Neural cell (in vitro differentiated cells): ENCODE measurements around the gene MTF2.

ENCODE experiments used
- EZH2 ChIP-seq: fragments of 200-600, 300-800 bp; shearing (Covaris generic), sonication (generic); IDR thresholded peaks from 2 replicates; pipeline ENCODE4 v1.6.1; 2014; ENCODE audit warnings: antibody characterized with exemption, low read length, borderline replicate concordance, mild to moderate bottlenecking; ENCODE audit not compliant: insufficient read depth, poor library complexity, severe bottlenecking
- MXI1 ChIP-seq: fragments of 450-650 bp; conservative IDR thresholded peaks from 2 replicates; pipeline ENCODE4 v1.6.1; 2014; ENCODE audit warnings: antibody characterized with exemption, mild to moderate bottlenecking; ENCODE audit not compliant: poor library complexity, severe bottlenecking
- POLR2AphosphoS5 ChIP-seq: IDR thresholded peaks from 2 replicates; pipeline ENCODE4 v1.6.1; 2012
- REST ChIP-seq: IDR thresholded peaks from 2 replicates; pipeline ENCODE4 v1.6.1; 2012; ENCODE audit warnings: borderline replicate concordance
- TAF1 ChIP-seq: IDR thresholded peaks from 2 replicates; pipeline ENCODE4 v1.6.1; 2012; ENCODE audit warnings: low read depth
- TF ChIP-seq, protein P1 (sequence below): fragments of 450-650 bp; IDR thresholded peaks from 2 replicates; pipeline ENCODE4 v1.5.1; 2014; ENCODE audit warnings: antibody characterized with exemption, mild to moderate bottlenecking, moderate library complexity; ENCODE audit not compliant: poor library complexity, severe bottlenecking

DNA sequence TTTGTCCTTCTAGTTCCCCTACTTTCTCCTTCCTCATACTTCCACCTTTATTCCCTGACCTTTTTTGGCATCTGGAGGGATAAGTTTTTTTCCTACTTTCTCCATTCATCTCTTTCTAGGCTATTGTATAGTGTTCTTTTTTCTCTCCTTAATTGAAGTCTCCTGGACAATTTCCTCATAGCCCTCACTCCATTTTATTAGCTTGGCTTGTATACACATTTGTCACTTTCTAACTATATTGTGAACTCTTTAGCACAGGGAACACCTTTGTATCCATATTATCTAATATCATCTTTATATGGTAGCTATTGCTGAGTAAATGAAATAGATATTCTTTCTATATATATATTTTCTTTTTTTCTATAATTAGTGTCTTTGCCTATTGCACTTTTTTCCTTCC lies 53.6 kb downstream of the MTF2 start:
- TF ChIP-seq, protein P1, sequence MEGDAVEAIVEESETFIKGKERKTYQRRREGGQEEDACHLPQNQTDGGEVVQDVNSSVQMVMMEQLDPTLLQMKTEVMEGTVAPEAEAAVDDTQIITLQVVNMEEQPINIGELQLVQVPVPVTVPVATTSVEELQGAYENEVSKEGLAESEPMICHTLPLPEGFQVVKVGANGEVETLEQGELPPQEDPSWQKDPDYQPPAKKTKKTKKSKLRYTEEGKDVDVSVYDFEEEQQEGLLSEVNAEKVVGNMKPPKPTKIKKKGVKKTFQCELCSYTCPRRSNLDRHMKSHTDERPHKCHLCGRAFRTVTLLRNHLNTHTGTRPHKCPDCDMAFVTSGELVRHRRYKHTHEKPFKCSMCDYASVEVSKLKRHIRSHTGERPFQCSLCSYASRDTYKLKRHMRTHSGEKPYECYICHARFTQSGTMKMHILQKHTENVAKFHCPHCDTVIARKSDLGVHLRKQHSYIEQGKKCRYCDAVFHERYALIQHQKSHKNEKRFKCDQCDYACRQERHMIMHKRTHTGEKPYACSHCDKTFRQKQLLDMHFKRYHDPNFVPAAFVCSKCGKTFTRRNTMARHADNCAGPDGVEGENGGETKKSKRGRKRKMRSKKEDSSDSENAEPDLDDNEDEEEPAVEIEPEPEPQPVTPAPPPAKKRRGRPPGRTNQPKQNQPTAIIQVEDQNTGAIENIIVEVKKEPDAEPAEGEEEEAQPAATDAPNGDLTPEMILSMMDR, result no peak
- no peak for TF ChIP-seq POLR2AphosphoS5
- no peak for TF ChIP-seq REST
- TF ChIP-seq MXI1, result no peak
- no peak for TF ChIP-seq EZH2
- no peak for TF ChIP-seq TAF1
